K562 (cell line): ENCODE measurements around the gene PNLIPRP1. TPM values are rescaled to one million over a fixed set of nuclear protein-coding genes. Genes with fewer than 3 reads are reported as not detected.

Experiments used
- ATAC-seq: fragments of 200-7000 bp; cut with Tn5 transposase; 3 replicates; pipeline ENCODE4 v1.9.1; 2020; ENCODE audit warnings: moderate library complexity
- BruUV-seq: library from RNA; stranded (reverse); fragments of 400-500 nt; replicated peaks from 2 replicates; lab custom pipeline; 2021; lab: Mats Ljungman, UMichigan
- CTCF ChIA-PET: fragments of 300-600 bp; formaldehyde crosslinking; extraction: SDS; loops from one replicate; lab custom pipeline; 2021; ENCODE audit warnings: low intra/inter-chr PET ratio; lab: Yijun Ruan, JAX
- POLR2A ChIA-PET: fragments of 300-600, 350-650 bp; sonication (Branson Sonifier 250); formaldehyde crosslinking; extraction: SDS; loops from one replicate; lab custom pipeline; 2021; ENCODE audit warnings: antibody characterized with exemption, inconsistent platforms; lab: Yijun Ruan, JAX
- DNase-seq, 4 experiments: peaks; one replicate each; pipeline versions ENCODE4 v3.0.0 to v3.0.0-alpha.2; 2011 to 2018; ENCODE audit warnings: low spot score in 3 of 4, mixed read lengths in 3 of 4; ENCODE audit errors: extremely low read depth in 1 of 4
- FAIRE-seq: peaks from 2 replicates; lab custom pipeline; 2011; peaks lifted over from hg19 to GRCh38; lab: Jason Lieb, UNC
- H2AFZ ChIP-seq: 2 replicates; pipeline ENCODE4 v1.6.0; 2011; ENCODE audit warnings: low read depth, low read length, control low read depth, inconsistent platforms
- H3K27ac ChIP-seq: fragments of 200-600 bp; 3 replicates; pipeline ENCODE4 v1.8.0; 2011; ENCODE audit warnings: low read depth, mild to moderate bottlenecking, control low read depth, inconsistent platforms, low read length, moderate library complexity, mixed read lengths; ENCODE audit errors: extremely low read depth
- H3K27me3 ChIP-seq, 2 experiments: fragments of 300-600 bp in 1 of 2; 2 replicates in 1 of 2; 3 replicates in 1 of 2; pipeline versions ENCODE4 v1.6.0 to v1.8.0; 2011; ENCODE audit warnings: inconsistent platforms in 2 of 2, low read length in 2 of 2, mild to moderate bottlenecking in 1 of 2, mixed read lengths in 1 of 2, moderate library complexity in 1 of 2; ENCODE audit not compliant: control insufficient read depth in 2 of 2, insufficient read depth in 2 of 2
- H3K36me3 ChIP-seq: fragments of 300-600 bp; 3 replicates; pipeline ENCODE4 v1.8.0; 2011; ENCODE audit warnings: mild to moderate bottlenecking, low read length, inconsistent platforms; ENCODE audit not compliant: control insufficient read depth, insufficient read depth
- H3K4me1 ChIP-seq, 2 experiments: fragments of 200-600 bp in 1 of 2; replicated peaks in 1 of 2; 2 replicates in 1 of 2; 3 replicates in 1 of 2; pipeline versions ENCODE4 v1.5.1 to v1.8.0; 2011; ENCODE audit warnings: inconsistent platforms in 2 of 2, low read length in 2 of 2, mild to moderate bottlenecking in 1 of 2, mixed read lengths in 1 of 2, moderate library complexity in 1 of 2; ENCODE audit not compliant: control insufficient read depth in 2 of 2, insufficient read depth in 2 of 2
- H3K4me2 ChIP-seq: 2 replicates; pipeline ENCODE4 v1.6.1; 2011; ENCODE audit warnings: low read length, control low read depth, inconsistent platforms, mixed read lengths; ENCODE audit not compliant: insufficient read depth
- H3K4me3 ChIP-seq: fragments of 200-600 bp; sonication (generic), shearing (Covaris generic); 2 replicates; pipeline ENCODE4 v1.5.1; 2016; ENCODE audit warnings: control low read depth, inconsistent platforms
- H3K79me2 ChIP-seq: fragments of 200-600 bp; 3 replicates; pipeline ENCODE4 v1.8.0; 2011; ENCODE audit warnings: low read length, inconsistent platforms; ENCODE audit not compliant: control insufficient read depth, insufficient read depth
- H3K9ac ChIP-seq, 2 experiments: 2 replicates each; pipeline versions ENCODE4 v1.6.0 to v1.6.1; 2011; ENCODE audit warnings: low read depth in 2 of 2, low read length in 2 of 2, control low read depth in 1 of 2, inconsistent platforms in 1 of 2, mild to moderate bottlenecking in 1 of 2, mixed read lengths in 1 of 2; ENCODE audit not compliant: insufficient read depth in 1 of 2
- H3K9me1 ChIP-seq: one replicate; pipeline ENCODE4 v1.6.0; 2011; ENCODE audit warnings: inconsistent platforms, mild to moderate bottlenecking, low read length, moderate library complexity; ENCODE audit not compliant: control insufficient read depth, insufficient read depth
- H3K9me3 ChIP-seq: replicated peaks from 2 replicates; pipeline ENCODE4 v1.5.1; 2011; ENCODE audit warnings: low read depth, low read length, inconsistent platforms; ENCODE audit not compliant: control insufficient read depth, insufficient read depth
- H4K20me1 ChIP-seq: replicated peaks from 2 replicates; pipeline ENCODE4 v1.6.1; 2011; ENCODE audit warnings: low read length, inconsistent platforms, mixed read lengths; ENCODE audit not compliant: control insufficient read depth, insufficient read depth
- CEBPZ ChIP-seq: fragments of 150-350 bp; IDR thresholded peaks from 2 replicates; pipeline ENCODE4 v1.6.1; 2014; ENCODE audit warnings: low read depth, mild to moderate bottlenecking, low read length, borderline replicate concordance
- CTCF ChIP-seq, 3 experiments: IDR thresholded peaks in 2 of 3; conservative IDR thresholded peaks in 1 of 3; 2 replicates each; pipeline ENCODE4 v1.5.1; 2011 to 2012; ENCODE audit warnings: low read length in 3 of 3, mild to moderate bottlenecking in 3 of 3, control low read depth in 2 of 3, improper control_type of control experiment in 1 of 3, inconsistent platforms in 1 of 3, low read depth in 1 of 3, mixed read lengths in 1 of 3, moderate library complexity in 1 of 3; ENCODE audit not compliant: insufficient read depth in 2 of 3
- IRF1 ChIP-seq: sonication (generic); formaldehyde crosslinking; IDR thresholded peaks from 2 replicates; pipeline ENCODE4 v1.8.0; 2022; ENCODE audit warnings: missing genetic modification reagents, mild to moderate bottlenecking, borderline replicate concordance
- KAT2B ChIP-seq: IDR thresholded peaks from one replicate; pipeline ENCODE4 v1.6.1; 2012; ENCODE audit warnings: low read depth, mild to moderate bottlenecking, control low read depth, inconsistent platforms, low read length, moderate library complexity
- WGBS: fragments of 100-300 bp; shearing (Covaris generic); methylation state at CpG from one replicate; pipeline ENCODE4 v1.1.6; 2016; ENCODE audit warnings: low coverage, mixed read lengths; ENCODE audit not compliant: insufficient coverage; ENCODE audit errors: missing lambda C conversion rate; 5-methylcytosine and 5-hydroxymethylcytosine counted together
- in situ Hi-C: fragments of 300-500 bp; cut with MboI; formaldehyde crosslinking; loops from 4 replicates; pipeline ENCODE4 v1.15.0; 2018; ENCODE audit warnings: inconsistent platforms, mixed read lengths
- intact Hi-C: fragments of 100-400 bp; cut with micrococcal nuclease; formaldehyde crosslinking; loops from 2 replicates; pipeline ENCODE4 v1.14.2; 2022
- polyA plus RNA-seq, 8 experiments: library from polyadenylated mRNA; depleted of rRNA in 4 of 8; stranded (reverse) in 5 of 8; unstranded in 3 of 8; fragments of >200 nt; fragmentation: Nextera tagmentation in 2 of 8; fragmentation: Illumina TruSeq in 1 of 8; extraction: Ambion mirVana in 2 of 8; extraction: Trizol in 1 of 8; gene quantifications; 2 replicates each; pipeline versions ENCODE4 v1.2.1 to v1.2.3, GENCODE V29; 2011 to 2014; ENCODE audit warnings: inconsistent platforms in 1 of 8, missing spikeins in 1 of 8
- total RNA-seq, 7 experiments: library from RNA; depleted of rRNA in 6 of 7; stranded (reverse); fragments of >200 nt in 6 of 7; fragmentation: Illumina TruSeq in 2 of 7; extraction: Trizol in 2 of 7; gene quantifications; 2 replicates each; pipeline versions ENCODE4 v1.2.1 to v1.2.3, GENCODE V29; 2011 to 2021; ENCODE audit warnings: low replicate concordance in 1 of 7
- TF ChIP-seq, protein P1 (sequence below): fragments of 450-650 bp; IDR thresholded peaks from 2 replicates; pipeline ENCODE4 v1.6.1; 2016; ENCODE audit warnings: antibody characterized with exemption
- TF ChIP-seq, protein P2 (sequence below): fragments of 250-450 bp; sonication (Bioruptor Pico); IDR thresholded peaks from 2 replicates; pipeline ENCODE4 v1.4.0; 2020; ENCODE audit warnings: mild to moderate bottlenecking, moderate library complexity, borderline replicate concordance
- TF ChIP-seq, protein P3 (sequence below), 2 experiments: fragments of 200-800 bp in 1 of 2; sonication (Bioruptor generic) in 1 of 2; sonication (generic) in 1 of 2; formaldehyde crosslinking in 1 of 2; IDR thresholded peaks in 1 of 2; conservative IDR thresholded peaks in 1 of 2; 2 replicates each; pipeline versions ENCODE4 v1.5.0 to v1.6.1; 2016 to 2020; ENCODE audit warnings: missing compliant biosample characterization in 1 of 2, missing genetic modification characterization in 1 of 2, missing genetic modification reagents in 1 of 2

PNLIPRP1 gene
- total and polyA plus RNA-seq, 9 of the 15 experiments (the other 6 are each of a cell fraction or from before 2014, with no cell fraction given), result 0.60 TPM; not detected in 8

- ChIA-PET CTCF (no interaction called here), POLR2A (no interaction called here)
- Histone ChIP-seq H3K4me3 (no peak overlapping the region), H3K36me3 (no peaks in the 10 kb centered on the region), H3K27me3 (no peaks in the 10 kb centered on the region), H3K9ac (no peak overlapping the region), H3K4me1 (no peaks in the 10 kb centered on the region), H3K9me3 (no peaks in the 10 kb centered on the region), H3K4me2 (no peak overlapping the region), H3K9me1 (no peaks in the 10 kb centered on the region), H4K20me1 (no peaks in the 10 kb centered on the region), H3K79me2 (no peaks in the 10 kb centered on the region), H2AFZ (no peak overlapping the region), H3K27ac (no peak overlapping the region)
- in situ Hi-C loops (no loop called here), intact Hi-C loops (no loop called here)
- DNase-seq (no peak), FAIRE-seq (no peak), ATAC-seq (no peak)
- BruUV-seq, result no TSS peak
- WGBS, result 0% methylated on average over 6 of the region's 6 CpGs
- TF ChIP-seq CEBPZ (no peak), IRF1 (CRISPR knock-in tag) (no peak), CTCF (IDR thresholded peaks at IDR 0.05 in 2 of 3, conservative IDR thresholded peaks at IDR 0.05 in 1 of 3; ENCODE audit: insufficient read depth in 2 of 3, low read depth in 1 of 3, low read length in 3 of 3) (no peak), KAT2B (no peak)
- TF ChIP-seq, protein P1, sequence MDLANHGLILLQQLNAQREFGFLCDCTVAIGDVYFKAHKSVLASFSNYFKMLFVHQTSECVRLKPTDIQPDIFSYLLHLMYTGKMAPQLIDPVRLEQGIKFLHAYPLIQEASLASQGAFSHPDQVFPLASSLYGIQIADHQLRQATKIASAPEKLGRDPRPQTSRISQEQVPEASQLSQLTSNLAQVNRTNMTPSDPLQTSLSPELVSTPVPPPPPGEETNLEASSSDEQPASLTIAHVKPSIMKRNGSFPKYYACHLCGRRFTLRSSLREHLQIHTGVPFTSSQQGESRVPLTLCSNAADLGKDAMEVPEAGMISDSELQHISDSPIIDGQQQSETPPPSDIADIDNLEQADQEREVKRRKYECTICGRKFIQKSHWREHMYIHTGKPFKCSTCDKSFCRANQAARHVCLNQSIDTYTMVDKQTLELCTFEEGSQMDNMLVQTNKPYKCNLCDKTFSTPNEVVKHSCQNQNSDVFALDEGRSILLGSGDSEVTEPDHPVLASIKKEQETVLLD, result no peak
- TF ChIP-seq, protein P2, sequence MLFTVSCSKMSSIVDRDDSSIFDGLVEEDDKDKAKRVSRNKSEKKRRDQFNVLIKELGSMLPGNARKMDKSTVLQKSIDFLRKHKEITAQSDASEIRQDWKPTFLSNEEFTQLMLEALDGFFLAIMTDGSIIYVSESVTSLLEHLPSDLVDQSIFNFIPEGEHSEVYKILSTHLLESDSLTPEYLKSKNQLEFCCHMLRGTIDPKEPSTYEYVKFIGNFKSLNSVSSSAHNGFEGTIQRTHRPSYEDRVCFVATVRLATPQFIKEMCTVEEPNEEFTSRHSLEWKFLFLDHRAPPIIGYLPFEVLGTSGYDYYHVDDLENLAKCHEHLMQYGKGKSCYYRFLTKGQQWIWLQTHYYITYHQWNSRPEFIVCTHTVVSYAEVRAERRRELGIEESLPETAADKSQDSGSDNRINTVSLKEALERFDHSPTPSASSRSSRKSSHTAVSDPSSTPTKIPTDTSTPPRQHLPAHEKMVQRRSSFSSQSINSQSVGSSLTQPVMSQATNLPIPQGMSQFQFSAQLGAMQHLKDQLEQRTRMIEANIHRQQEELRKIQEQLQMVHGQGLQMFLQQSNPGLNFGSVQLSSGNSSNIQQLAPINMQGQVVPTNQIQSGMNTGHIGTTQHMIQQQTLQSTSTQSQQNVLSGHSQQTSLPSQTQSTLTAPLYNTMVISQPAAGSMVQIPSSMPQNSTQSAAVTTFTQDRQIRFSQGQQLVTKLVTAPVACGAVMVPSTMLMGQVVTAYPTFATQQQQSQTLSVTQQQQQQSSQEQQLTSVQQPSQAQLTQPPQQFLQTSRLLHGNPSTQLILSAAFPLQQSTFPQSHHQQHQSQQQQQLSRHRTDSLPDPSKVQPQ (CRISPR knock-in tag), result no peak
- TF ChIP-seq, protein P3, sequence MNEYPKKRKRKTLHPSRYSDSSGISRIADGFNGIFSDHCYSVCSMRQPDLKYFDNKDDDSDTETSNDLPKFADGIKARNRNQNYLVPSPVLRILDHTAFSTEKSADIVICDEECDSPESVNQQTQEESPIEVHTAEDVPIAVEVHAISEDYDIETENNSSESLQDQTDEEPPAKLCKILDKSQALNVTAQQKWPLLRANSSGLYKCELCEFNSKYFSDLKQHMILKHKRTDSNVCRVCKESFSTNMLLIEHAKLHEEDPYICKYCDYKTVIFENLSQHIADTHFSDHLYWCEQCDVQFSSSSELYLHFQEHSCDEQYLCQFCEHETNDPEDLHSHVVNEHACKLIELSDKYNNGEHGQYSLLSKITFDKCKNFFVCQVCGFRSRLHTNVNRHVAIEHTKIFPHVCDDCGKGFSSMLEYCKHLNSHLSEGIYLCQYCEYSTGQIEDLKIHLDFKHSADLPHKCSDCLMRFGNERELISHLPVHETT (CRISPR knock-in tag; conservative IDR thresholded peaks at IDR 0.05 in 1 of 2, IDR thresholded peaks at IDR 0.05 in 1 of 2), result no peak
Observed at GRCh38 chr10:116555880-116556279, 34.9 kb upstream of the PNLIPRP1 start.
